GM15510 (cell line): ENCODE measurements around the gene GLYATL2.

Source experiments
- POLR2A ChIP-seq: IDR thresholded peaks from 3 replicates; pipeline ENCODE4 v1.6.1; 2011; ENCODE audit warnings: borderline replicate concordance; ENCODE audit not compliant: insufficient read length; ENCODE audit errors: extremely low read depth

The GLYATL2 gene

DNA sequence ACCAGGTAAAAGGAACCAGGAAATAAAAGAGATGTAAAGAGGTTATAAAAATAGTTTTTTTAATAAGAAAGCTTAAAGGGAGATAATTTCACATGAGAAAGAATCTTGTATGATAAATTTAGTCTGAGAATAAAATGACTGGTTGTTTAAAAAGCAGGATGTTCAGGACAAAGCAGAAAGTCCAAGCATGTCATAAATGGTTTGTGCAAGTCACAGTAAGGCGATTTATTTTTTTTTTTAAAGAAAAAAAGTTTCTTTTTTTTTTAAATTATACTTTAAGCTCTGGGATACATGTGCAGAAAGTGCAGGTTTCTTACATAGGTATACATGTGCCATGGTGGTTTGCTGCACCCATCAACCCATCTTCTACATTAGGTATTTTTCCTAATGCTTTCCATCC is 30.8 kb downstream of the GLYATL2 start:
- TF ChIP-seq POLR2A = no peak

DNA sequence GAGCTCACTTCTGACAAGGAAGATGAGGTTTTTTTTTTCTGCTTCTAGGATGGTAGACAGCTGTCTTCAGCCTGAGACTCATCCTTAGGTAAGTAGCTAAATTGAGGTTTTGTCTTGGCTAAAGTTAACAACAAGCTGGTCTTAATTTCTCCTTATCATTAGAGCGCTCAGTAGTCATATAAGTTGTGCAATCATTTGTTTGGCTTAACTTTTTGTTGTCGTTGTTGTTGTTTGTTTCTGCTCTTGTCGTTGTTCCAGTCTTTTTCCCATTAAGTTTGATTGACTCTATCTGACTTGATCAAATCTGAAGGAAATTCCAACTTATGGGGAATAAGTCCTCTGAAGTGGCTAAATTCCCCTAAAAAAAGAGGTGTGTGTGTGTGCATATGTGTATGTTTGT is 33.0 kb downstream of the GLYATL2 start:
- TF ChIP-seq POLR2A = no peak

DNA sequence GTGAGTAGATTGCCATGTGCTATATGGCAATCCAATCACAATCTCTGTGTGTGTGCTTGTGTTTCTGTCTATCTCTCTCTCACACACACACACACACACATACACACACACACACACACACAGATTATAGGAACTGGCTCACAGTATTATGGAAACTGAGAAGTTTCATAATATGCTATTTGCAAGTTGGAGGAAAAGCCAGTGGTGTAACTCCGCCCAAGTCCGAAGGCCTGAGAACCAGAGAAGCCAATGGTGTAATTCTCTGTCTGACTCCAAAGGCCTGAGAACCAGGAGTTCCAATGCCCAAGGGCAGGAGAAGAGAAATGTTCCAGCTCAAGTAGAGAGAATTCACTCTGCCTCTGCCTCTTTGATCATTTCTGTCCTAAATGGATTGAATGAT is 37.2 kb downstream of the GLYATL2 start:
- TF ChIP-seq POLR2A = no peak

DNA sequence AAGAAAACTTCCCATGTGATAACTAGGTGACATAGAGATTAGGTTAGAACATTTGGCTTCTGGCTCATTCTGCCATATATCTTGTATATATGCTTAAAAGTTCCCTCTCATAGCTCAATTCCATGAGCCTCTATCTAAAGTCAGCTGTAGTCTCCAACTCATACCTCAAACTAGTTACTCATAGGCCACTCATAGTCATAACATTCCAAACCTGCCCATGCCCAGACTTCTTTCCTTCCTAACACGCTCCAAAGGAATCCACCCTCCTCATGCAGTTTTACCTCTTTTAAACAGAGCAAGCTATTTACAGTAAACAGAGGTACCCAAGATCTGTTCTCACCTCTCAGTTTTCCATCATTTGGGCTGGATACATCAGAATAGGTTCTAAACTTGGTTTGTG is 39.4 kb downstream of the GLYATL2 start:
- no peak for TF ChIP-seq POLR2A

- no peak for TF ChIP-seq POLR2A
Observed at GRCh38 chr11:58801974-58802545, 42.4 kb downstream of the GLYATL2 start.

DNA sequence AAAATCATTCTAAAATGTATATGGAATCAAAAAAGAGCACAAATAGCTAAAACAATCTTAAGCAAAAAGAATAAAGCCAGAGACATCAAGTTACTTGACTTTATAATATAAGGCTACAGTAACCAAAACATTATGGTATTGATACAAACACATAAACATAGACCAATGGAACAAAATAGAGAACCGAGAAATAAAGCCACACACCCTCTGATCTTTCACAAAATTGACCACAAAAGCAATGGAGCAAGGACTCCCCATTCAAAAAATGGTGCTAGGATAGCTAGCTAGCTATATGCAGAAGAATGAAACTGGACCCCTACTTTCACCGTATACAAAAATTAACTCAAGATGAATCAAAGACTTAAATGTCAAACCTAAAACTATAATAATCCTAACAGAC is 43.2 kb downstream of the GLYATL2 start:
- no peak for TF ChIP-seq POLR2A

DNA sequence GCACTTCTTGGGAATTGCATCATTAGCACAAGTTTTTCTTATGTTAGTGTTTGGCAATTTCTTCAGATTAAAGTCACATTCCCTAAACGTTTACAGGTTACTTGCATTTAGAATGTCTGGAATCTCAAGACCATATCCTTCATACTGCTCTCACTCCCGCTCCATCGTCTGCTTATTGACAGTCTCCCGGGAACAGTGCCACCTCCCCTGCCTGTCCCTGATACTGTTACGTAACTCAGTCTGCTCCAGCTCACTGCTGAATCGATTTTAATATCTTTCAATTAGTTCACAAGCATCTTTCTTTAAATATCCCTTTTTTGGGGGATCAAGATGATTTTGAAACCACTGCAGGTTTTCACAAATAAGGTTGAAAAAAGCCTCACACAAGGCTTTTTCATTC is 48.2 kb downstream of the GLYATL2 start:
- no peak for TF ChIP-seq POLR2A

DNA sequence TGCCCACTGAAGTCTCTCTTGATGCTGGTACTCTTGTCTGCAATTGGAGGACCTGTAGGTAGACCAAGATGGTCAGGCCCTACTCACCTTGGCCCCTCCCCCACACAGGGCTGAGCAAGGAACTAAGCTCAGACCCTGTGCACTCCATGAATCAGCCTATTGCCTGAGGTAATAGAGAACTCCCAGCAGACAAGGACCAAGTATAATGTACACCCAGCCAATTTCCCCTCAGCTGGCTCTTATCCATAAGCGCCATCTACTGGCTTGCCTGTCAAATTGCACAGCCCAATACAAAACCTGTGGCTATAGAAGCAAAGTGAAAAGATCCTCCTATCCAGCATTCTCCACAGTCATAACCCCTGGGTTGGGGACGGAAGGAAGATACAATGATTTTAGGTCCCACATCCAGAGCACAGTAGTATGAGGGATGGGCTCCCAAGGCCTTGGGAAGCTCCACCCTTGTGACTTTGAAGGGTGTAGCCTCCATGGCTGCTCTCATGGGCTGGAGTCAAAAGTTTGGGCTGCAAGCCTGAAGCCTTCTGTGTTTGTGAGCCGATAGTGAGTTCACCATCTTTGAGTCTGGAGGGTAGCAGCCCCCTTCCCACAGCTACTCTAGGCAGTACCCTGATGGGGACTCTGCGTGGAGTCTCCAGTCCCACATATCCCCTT is 56.0 kb downstream of the GLYATL2 start:
- no peak for TF ChIP-seq POLR2A

GRCh38 chr11:58787903-58788302 is 56.6 kb downstream of the GLYATL2 start:
- no peak for TF ChIP-seq POLR2A

DNA sequence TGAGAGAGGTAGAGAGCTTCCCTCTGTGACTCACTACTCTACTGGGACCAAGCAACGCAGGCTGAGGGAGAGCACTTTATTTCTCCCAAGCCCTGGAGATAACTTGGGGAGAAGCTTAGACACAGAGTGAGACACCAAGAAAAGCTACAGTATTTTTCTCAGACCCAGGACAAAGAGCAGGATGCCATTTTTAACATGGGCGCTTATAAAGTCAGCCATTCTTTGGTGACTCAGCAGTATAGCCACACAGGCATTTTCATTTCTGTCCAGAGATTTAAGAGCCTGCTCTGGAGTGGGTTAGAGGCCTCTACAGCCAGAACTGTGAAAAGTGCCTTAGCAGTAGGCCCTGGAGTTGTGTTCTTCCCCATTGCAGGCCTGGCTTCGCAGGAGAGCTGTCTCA is 57.8 kb downstream of the GLYATL2 start:
- no peak for TF ChIP-seq POLR2A

GRCh38 chr11:58784995-58785394 is 59.5 kb downstream of the GLYATL2 start:
- TF ChIP-seq POLR2A = no peak
